ENCODE measurements around the gene CAMK2B. TPM values are rescaled to one million over a fixed set of nuclear protein-coding genes. Genes with fewer than 3 reads are reported as not detected.

Gene CAMK2B
- total RNA-seq, 4 donors from 2014 or later: 0.44 to 5.1 (median 0.81) TPM

- TF ChIP-seq, protein P1, sequence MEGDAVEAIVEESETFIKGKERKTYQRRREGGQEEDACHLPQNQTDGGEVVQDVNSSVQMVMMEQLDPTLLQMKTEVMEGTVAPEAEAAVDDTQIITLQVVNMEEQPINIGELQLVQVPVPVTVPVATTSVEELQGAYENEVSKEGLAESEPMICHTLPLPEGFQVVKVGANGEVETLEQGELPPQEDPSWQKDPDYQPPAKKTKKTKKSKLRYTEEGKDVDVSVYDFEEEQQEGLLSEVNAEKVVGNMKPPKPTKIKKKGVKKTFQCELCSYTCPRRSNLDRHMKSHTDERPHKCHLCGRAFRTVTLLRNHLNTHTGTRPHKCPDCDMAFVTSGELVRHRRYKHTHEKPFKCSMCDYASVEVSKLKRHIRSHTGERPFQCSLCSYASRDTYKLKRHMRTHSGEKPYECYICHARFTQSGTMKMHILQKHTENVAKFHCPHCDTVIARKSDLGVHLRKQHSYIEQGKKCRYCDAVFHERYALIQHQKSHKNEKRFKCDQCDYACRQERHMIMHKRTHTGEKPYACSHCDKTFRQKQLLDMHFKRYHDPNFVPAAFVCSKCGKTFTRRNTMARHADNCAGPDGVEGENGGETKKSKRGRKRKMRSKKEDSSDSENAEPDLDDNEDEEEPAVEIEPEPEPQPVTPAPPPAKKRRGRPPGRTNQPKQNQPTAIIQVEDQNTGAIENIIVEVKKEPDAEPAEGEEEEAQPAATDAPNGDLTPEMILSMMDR (IDR thresholded peaks at IDR 0.05; ENCODE audit: low read depth): no peak
Measured at GRCh38 chr7:44172803-44173424, 152.5 kb downstream of the CAMK2B start.

GRCh38 chr7:44172352-44172751 is 153.0 kb downstream of the CAMK2B start:
- TF ChIP-seq, protein P1 (IDR thresholded peaks at IDR 0.05; ENCODE audit: low read depth): no peak

GRCh38 chr7:44167920-44168319 is 157.5 kb downstream of the CAMK2B start:
- TF ChIP-seq, protein P1 (IDR thresholded peaks at IDR 0.05; ENCODE audit: low read depth): no peak

Other genes with a start within 250 kb of the CAMK2B start
- 10 to 100 TPM in 3 of 4 donors, 1 to 10 TPM in 1; 6.5 to 85.5 (median 20.2) TPM for gene POLM, start 243.1 kb downstream of the CAMK2B start, total RNA-seq
- 100 to 1,000 TPM in 3 of 4 donors, 10 to 100 TPM in 1; 90.2 to 183 (median 162) TPM for gene AEBP1, start 221.2 kb downstream of the CAMK2B start, total RNA-seq
- gene POLD2, start 202.0 kb downstream of the CAMK2B start, total RNA-seq: 10 to 100 TPM; 19.7 to 45.6 (median 21.0) TPM
- not detected for gene MYL7, start 184.3 kb downstream of the CAMK2B start, total RNA-seq
- gene GCK, start 136.2 kb downstream of the CAMK2B start, total RNA-seq: 1 to 10 TPM in 1 of 4 donors, under 1 TPM in 2, not detected in 1; 0.22 to 8.1 (median 0.85) TPM
- 10 to 100 TPM; 43.3 to 50.7 (median 49.7) TPM for gene YKT6, start 124.6 kb downstream of the CAMK2B start, total RNA-seq
- 10 to 100 TPM; 29.7 to 66.7 (median 40.0) TPM for gene NUDCD3, start 165.1 kb upstream of the CAMK2B start, total RNA-seq
- 1 to 10 TPM in 1 of 4 donors, under 1 TPM in 2, not detected in 1; 0.17 to 3.2 (median 0.22) TPM for gene NPC1L1, start 215.7 kb upstream of the CAMK2B start, total RNA-seq
- gene DDX56, start 248.3 kb upstream of the CAMK2B start, total RNA-seq: 10 to 100 TPM; 33.3 to 59.9 (median 46.9) TPM

Measured in subcutaneous adipose tissue (tissue), 4 donors.